ENCODE measurements around the gene RMND5A.
A peak's percentile ranks its signal among the peaks of the same experiment; 100 is the strongest.

GRCh38 chr2:86794861-86795260 lies 74.8 kb downstream of the RMND5A start:
- TF ChIP-seq, protein P1, sequence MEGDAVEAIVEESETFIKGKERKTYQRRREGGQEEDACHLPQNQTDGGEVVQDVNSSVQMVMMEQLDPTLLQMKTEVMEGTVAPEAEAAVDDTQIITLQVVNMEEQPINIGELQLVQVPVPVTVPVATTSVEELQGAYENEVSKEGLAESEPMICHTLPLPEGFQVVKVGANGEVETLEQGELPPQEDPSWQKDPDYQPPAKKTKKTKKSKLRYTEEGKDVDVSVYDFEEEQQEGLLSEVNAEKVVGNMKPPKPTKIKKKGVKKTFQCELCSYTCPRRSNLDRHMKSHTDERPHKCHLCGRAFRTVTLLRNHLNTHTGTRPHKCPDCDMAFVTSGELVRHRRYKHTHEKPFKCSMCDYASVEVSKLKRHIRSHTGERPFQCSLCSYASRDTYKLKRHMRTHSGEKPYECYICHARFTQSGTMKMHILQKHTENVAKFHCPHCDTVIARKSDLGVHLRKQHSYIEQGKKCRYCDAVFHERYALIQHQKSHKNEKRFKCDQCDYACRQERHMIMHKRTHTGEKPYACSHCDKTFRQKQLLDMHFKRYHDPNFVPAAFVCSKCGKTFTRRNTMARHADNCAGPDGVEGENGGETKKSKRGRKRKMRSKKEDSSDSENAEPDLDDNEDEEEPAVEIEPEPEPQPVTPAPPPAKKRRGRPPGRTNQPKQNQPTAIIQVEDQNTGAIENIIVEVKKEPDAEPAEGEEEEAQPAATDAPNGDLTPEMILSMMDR (IDR thresholded peaks at IDR 0.05 in 8 of 11, conservative IDR thresholded peaks at IDR 0.05 in 3 of 11), result no peak
- TF ChIP-seq POLR2A (IDR thresholded peaks at IDR 0.05) (no peak), POLR2AphosphoS5 (IDR thresholded peaks at IDR 0.05) (peak in 1 of 3 donors; percentile 17)
